ENCODE data around the gene LRRC9.

DNA sequence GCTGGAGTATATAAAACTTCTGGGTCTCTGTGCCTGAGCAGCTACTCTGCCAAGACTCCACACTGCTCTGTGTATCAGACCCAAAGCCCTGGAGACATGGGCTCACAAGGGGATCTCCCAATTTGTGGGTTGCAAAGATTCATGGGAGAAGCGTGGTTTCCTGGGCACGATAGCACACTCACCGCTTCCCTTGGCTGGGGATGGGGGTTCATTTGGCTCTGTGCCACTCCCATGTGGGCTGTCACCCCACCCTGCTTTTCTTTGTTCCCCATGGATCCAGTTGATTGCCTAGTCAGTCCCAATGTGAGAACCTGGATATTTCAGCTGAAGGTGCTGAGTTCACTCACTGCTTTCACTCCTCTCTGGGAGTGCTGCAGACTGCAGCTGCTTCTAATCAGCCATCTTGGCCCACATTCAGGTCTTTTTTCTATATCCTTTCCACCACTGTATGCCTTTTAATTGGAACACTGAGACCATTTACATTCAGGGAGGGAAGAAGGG is 131.8 kb downstream of the LRRC9 start:
- TF ChIP-seq, protein P1, sequence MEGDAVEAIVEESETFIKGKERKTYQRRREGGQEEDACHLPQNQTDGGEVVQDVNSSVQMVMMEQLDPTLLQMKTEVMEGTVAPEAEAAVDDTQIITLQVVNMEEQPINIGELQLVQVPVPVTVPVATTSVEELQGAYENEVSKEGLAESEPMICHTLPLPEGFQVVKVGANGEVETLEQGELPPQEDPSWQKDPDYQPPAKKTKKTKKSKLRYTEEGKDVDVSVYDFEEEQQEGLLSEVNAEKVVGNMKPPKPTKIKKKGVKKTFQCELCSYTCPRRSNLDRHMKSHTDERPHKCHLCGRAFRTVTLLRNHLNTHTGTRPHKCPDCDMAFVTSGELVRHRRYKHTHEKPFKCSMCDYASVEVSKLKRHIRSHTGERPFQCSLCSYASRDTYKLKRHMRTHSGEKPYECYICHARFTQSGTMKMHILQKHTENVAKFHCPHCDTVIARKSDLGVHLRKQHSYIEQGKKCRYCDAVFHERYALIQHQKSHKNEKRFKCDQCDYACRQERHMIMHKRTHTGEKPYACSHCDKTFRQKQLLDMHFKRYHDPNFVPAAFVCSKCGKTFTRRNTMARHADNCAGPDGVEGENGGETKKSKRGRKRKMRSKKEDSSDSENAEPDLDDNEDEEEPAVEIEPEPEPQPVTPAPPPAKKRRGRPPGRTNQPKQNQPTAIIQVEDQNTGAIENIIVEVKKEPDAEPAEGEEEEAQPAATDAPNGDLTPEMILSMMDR (IDR thresholded peaks at IDR 0.05 in 8 of 11, conservative IDR thresholded peaks at IDR 0.05 in 3 of 11), result no peak
- TF ChIP-seq POLR2AphosphoS5 (IDR thresholded peaks at IDR 0.05), result no peak
- no peak for TF ChIP-seq POLR2A (IDR thresholded peaks at IDR 0.05)
